HG03025 (cell line): ENCODE results near the gene RTN1.
A peak's percentile ranks its signal among the peaks of the same experiment; 100 is the strongest.

Experiments used
- ATAC-seq: cut with Tn5 transposase; IDR thresholded peaks from one replicate; pipeline ENCODE4 v1.9.1; 2021; ENCODE audit warnings: mild to moderate bottlenecking, moderate library complexity; ENCODE audit not compliant: unreplicated experiment, low FRiP score

The RTN1 gene, protein sequence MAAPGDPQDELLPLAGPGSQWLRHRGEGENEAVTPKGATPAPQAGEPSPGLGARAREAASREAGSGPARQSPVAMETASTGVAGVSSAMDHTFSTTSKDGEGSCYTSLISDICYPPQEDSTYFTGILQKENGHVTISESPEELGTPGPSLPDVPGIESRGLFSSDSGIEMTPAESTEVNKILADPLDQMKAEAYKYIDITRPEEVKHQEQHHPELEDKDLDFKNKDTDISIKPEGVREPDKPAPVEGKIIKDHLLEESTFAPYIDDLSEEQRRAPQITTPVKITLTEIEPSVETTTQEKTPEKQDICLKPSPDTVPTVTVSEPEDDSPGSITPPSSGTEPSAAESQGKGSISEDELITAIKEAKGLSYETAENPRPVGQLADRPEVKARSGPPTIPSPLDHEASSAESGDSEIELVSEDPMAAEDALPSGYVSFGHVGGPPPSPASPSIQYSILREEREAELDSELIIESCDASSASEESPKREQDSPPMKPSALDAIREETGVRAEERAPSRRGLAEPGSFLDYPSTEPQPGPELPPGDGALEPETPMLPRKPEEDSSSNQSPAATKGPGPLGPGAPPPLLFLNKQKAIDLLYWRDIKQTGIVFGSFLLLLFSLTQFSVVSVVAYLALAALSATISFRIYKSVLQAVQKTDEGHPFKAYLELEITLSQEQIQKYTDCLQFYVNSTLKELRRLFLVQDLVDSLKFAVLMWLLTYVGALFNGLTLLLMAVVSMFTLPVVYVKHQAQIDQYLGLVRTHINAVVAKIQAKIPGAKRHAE

DNA sequence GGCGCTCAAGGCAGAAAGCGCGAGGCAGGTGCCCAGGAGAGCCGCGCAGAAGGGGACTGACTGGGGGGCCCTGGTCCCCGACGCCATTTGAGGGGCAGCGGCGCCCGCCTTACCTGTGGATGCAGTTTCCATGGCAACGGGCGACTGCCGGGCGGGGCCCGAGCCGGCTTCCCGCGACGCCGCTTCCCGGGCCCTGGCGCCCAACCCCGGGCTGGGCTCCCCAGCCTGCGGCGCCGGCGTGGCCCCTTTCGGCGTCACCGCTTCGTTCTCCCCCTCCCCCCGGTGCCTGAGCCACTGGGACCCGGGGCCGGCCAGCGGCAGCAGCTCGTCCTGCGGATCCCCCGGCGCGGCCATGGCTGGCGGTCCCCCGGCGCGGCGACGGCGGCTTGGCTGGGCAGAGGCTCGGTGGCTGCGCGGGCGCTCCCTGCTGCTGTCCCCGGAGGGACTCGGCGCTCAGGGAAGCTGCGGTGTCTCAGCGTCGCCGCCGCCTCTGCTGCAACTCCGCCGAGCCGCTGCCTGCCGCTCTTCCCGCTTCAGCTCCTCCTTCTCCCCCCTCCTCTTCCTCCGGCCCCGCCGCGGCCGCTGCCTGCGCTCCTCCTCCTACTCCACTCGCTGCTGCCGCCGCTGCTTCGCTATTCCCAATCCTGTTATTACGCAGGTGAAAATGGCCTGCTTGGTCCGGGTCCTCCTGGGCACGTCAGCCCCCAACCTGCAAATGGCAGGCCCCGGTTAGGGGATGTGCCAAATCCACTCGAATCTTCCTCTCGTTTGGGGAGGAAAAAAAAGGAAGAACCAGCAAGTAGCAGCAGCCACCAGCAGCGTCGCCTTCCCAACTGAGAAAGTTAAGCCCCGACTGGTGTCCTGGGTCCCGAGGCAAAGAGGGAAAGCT, at the start of gene RTN1:
TSS of gene RTN1 (minus strand) at position 500 of the 889 bp plus-strand sequence. CDS start at position 354, 146 bp downstream.
- ATAC-seq, result peak; percentile 66

DNA sequence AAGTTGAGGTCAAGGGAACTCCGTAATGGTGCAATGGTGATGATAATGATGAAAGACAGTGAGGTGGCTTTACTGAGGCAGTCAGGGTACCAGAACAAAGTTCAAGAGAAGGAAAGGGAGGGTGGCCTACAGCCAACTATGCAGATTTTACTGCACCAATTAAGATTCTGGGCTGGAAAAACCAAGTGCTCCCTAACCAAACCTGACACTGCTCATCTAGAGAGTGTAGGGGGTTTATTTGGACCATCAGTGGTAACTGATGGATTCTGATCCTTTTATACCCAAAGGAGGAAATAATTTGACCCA, 49.8 kb upstream of the RTN1 start:
- no peak for ATAC-seq

DNA sequence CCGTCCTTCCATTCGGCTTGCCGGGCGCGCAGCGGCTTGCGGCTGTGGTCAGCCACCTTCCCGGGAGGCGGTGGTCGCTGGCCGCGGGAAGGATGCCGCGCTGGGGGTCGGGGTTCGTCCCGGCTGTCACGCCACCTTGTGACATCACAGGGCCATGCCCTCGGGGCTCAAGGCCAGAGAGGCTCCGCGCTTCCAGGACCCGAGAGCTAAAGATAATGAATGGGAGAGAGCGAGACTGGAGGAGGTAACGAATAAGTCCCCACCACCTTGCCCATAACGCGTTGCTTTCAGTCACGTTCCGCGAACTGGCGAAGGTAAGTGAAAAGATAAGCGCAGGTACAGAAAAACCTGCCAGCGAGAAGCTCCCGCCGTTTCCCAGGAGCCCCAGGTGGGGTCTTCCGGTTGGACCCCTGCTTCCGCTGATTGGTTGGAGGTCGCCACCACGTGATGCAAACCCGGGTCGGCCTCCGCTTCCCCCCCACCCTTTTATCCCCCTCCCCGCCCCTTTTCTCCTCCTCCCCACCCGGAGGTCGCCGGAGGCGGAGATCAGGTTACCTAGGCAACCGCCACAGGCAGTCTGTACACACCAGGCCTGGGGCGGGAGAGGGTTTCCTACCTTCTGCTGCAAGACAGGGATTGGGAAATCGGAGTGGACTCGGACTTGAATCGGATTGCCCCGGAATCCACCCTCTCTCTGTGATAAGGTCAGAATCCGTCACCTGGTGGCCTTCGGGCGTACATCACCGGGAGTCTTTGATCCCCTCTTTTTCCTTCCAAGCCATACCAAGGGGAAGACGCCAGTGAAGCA, 49.2 kb upstream of the RTN1 start, which contains the start of gene LRRC9:
TSS of gene LRRC9 (plus strand) at position 575 of the 808 bp plus-strand sequence.
- no peak for ATAC-seq

DNA sequence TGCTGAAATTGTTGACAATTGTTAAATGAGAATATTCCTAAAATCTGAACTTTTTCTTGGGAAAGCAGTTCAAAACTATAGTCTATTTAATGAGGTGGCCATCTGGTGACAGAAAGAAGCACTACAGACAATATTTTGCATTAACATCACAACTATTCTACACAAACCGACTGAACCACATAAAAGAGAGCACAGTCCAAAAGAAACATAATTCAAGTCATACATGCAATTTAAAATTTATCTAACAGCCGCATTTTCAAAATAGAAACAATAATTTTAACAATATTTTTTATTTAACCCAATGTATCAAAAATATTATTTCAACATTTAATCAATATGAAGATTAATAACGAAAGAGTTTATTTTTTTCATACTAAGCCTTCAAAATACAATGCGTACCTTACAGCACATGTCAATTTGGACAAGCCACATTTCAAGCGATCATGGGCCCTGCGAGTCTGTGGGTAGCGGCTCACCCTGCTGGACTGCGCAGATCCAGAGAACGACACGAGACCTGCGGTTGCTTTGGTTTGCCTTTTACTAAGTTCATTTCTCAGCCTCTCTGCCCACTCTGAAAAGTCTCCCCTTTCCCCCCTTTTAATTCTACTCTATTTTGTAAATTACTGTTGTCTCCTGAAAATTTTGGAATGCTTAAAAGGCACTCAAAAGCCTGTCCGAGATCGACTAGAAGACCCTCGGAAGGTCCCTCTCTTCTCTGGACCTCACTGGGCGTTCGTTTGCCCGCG, 48.4 kb upstream of the RTN1 start:
- no peak for ATAC-seq

DNA sequence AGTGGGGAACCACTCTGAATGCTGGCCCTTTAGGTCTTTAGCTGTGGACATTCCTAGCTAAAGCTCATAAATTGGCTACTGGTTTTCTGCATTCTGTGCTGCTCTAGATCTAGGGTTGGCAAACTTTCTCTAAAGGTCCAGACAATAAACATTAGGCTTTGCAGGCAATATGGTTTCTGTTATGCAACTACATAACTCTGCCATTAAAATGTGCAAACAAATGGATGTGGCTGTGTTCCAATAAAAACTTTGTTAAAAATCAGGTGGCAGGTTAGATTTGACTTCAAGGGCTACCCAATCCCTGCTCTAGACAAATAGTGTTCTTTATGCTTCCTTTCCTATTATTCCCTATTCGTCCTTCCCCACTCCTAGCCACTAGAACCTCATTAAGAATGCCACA, 42.6 kb upstream of the RTN1 start:
- no peak for ATAC-seq

DNA sequence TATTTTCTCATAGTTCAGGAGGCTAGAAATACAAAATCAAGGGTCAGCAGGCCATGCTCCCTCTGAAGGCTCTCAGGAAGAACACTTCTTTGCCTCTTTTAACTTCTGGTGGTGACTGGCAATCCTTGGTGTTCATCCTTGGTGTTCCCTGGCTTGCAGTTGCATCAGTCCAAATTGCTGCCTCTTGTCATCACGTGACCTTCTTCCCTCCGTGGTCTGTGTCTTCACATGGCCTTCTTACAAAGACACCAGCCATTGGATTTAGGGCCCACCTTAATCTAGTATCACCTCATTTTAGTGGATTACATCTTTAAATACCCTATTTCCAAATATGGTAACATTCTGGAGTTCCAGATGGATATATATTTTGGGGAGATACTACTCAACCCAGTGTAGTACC, 41.9 kb upstream of the RTN1 start:
- ATAC-seq, result no peak

DNA sequence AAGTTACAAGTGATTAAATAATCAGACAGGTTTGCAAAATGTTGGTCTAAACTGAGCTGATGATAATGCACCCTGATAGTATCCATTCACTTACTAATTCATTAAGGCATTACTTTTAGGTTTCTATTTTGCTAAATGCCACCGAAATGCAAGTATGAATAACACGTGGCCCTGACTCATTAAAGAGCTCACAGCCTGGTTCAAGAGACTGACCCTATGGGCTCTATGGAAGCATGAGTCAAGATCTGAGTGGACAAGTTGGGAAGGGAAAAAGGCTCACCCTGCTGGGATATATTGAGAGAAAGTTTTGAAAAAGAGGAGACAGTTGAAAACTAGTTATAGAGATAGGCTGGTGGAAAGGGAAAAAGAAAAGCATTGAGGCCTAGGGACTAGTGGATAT, 34.6 kb upstream of the RTN1 start:
- ATAC-seq, result no peak

DNA sequence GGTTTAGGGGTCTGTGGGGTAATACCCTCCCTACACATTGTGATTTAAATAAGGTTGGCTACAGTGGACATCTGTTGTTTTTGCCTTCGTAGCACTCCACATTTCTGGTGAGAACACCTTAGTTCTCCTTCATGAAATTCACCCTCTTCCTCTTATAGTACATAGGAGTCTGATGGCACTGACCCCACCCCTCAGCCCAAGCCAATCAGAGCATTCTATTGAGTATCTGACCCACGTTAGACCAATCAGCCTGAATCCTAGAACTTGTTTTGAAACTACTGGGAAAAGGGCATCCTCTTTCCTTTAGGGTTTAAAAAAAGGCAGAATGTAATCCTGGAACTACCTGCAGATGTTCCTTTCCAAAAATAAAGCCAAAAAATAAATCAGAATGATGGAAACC, 33.6 kb upstream of the RTN1 start:
- no peak for ATAC-seq

DNA sequence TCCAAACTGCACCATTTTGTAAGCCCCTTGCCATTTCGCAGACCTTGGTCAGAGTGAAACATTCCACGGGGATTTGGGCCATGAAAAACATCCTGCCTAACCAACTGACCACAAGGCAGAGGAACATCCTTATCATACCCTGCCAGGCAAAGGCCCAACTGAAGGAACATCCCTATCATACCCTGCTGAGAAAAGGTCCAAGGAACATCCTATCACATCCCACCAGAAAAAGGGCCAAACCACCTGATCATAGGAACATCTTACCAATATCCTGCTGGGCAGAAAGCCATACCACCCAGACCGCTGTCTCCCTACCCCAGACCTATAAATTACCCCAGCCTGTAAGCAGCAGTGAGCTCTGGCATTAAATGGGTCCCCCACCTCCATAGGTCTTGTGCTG, 30.0 kb upstream of the RTN1 start:
- ATAC-seq, result no peak

DNA sequence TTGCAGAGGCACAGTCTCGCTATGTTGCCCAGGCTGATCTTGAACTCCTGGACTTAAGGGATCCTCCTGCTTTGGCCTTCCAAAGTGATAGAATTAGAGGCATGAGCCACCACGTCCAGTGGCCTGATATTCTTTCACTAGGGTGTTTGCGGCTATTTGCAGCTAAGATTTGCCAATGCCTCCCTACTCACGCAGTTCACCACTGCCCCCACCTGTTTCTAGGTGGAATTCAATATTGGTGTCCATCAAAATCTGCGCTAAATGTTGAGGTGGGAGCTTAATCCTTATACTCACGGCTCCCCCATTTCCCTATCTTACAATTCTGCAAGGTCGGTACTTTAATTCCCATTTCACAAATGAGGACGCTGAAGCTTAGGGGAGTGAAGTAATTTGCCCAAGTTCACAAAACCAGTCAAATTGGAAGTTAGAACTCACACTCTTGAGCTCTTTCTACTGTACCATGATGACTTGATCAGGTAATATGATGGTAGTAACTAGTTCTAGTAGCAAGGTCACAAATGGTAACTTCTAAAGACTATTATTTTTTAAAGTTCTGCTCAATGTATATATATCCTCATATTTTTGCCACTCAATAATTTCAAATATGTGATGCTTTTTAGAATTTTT, 27.3 kb upstream of the RTN1 start:
- no peak for ATAC-seq

DNA sequence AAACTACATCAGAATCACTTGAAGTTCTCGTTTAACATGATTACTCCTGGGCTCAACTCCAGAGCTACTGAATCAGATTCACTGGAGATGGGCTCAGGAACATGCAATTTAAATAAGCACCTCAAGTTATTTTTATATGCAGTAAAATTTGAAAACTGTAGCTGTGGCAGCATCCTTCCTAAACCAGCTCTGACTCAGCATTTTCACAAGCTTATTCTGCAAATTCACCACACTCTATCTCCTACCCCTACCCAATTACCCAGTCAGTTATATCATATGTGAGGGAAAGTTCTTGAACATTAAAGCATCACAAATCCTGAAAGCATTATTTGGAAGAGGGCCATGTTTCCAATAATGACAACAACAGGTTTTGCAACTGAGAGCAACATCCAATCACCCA, 25.1 kb upstream of the RTN1 start:
- no peak for ATAC-seq

DNA sequence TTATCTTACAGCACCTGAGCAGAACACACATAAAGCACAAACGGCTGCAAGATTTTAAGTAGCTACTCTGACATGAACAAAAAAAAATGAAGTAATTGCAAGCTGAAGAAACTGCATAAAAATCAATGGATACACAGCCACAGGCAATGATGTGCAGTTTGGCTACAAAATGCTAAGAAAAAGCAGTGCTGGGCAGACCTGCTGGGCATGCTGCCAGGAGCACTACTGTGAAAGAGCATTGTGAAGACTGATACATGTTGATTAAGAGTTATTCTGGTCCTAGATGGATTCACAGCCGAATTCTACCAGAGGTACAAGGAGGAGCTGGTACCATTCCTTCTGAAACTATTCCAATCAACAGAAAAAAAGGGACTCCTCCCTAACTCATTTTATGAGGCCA, 20.1 kb upstream of the RTN1 start:
- no peak for ATAC-seq

DNA sequence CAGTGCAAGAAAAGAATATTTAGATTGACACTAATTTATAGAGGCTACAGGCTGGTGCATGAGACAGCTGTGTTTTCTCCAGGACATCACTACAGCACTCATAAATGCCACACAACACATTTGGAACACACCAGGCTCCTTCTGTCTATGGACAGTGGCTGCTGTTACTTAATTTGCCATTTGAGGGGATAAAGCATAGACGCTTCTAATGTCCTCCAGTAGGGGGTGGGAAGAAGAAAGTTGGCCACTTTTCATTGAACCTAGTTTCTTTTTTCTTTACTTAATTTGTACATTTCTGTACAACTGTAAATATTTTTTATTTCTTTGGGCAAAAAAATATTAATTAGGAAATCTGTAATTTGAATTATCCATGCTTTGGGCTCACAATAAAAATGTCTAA, 12.4 kb upstream of the RTN1 start:
- no peak for ATAC-seq

DNA sequence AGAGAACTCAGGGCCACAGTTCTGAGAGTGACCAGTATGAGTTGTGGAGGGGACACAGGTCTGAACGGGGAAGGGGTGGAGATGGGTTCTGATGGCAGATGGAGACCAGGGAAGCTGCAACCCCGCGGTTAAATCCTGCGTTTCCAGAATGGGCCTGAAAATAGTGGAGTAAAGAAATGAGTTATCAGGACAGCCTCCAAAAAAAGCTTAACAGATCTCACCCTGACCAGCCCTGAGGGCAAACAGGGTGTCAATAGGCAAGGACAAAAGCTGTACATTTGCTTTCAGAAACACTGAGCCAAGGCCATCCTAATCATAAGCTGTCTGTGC, 555 bp upstream of the RTN1 start:
- ATAC-seq, result no peak

DNA sequence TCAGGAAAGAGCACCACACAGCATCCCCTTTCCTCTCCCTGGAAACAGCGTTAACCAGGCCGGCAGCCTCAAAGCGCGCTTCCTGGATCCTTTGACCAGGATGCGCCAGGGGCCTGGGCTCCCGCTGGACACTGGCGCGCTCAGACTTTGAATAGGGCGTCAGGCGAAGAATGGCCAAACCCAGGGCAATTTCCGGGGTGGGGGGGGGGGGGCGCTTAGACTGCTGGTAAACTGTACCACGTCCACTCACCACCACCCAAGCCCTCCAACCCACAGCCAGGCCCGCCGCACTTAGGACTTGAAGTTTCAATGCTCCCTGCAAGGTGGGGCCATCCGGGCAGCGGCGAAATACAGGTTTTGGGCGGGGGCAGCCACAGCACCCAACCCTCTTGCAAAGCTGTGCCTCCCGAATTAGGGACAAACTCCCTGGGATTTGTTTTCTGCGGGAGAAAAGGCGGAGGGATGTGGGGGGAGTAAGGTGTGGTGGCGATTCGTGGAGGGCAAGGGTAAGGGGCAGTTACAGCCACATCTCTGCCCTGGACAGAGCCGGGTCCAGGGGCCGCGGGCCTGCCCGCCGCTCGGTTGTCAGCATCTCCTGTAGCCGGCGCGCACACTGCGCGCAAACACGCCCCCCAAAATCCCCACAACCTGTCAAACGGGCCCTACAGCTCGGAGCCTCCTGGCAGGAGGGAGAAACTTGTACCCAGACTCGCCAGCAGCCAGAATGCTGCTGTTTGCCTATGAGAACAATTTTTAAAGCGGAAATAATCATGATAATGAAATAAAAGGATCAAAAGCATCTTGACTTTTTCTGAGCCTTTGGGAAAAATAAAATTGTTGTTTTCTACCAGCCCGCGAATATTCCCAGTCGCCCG, 958 bp downstream of the RTN1 start:
- no peak for ATAC-seq

DNA sequence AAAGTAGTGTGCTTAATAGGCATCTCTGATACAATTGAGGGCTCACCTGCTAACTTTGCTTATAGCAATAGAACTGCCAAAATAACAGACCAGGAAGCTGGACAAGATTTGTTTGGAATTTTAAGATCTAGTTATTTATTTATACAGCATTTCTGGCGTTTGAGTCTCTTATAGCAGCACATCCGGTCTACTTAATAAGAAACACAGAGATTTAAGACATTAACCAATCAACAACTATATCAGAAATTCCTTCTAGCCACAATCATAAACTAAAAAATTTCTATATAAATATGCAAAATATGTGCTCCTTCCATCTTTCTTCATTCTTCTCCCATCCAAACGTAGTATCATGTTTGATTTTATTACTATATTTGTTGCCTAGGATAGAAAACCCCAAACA, 2.6 kb downstream of the RTN1 start:
- ATAC-seq, result no peak

DNA sequence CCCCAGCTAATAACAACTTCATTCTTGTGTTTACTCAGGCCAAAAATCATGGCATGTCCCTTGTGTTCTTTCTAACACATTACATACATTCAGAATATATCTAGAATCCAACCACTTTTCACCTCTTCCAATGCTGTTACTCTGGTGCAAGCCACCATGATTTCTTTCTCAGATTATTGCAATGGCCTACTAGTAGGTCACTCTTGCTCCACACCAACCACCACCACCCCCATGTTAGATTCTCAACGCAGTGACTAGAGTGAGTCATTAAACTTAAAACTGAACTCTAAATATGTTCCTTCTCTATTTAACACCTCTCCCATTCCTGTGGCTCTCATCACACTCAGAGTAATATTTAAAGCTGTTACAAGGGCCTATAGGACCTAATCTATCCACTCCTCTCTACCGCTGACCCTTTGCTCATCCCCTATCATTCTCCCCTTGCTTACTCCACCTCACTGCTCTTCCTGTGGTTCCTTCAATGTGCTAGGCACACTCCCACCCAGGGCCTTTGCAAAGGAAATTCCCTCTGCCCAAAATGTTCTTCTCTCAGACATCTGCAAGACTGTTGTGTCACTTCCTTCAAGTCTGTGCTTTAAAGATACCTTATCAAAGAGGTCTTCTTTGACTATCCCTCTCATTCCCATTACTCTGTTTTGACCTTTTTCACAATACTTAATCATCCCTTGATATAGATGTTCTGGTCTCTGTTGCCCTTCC, 6.6 kb downstream of the RTN1 start:
- no peak for ATAC-seq

DNA sequence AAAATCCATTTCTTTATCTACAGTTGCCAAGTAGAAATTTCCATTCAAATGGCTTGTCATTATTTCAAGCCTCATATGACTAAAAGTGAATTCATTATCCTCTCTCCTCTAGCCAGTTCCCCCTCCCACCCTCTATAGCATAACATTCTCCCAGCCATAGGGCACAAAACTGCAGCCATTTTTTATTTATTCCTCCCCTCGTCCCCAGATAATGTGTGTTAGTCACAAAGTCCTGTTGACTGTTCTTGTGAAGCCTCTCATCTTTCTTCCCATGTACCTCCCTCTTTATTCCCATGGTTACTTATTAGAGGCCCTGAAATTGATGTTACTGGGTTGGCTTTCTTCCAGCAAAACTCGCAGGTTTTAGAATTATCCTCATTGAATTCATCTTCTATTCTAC, 13.2 kb downstream of the RTN1 start:
- no peak for ATAC-seq
